Suprapubic skin (tissue), 4 donors: ENCODE measurements around the gene UTF1. TPM values are rescaled to one million over a fixed set of nuclear protein-coding genes. Genes with fewer than 3 reads are reported as not detected.

Experiments
- DNase-seq, 2 donors: peaks; one replicate each; pipeline ENCODE4 v3.0.0-alpha.2; 2019; ENCODE audit warnings: low spot score in 2 of 2
- H3K27ac ChIP-seq: fragments of 200-600 bp; sonication (generic); one replicate; pipeline ENCODE4 v1.5.1; 2019
- H3K27me3 ChIP-seq: fragments of 200-600 bp; sonication (generic); one replicate; pipeline ENCODE4 v1.5.1; 2019
- H3K36me3 ChIP-seq: fragments of 200-600 bp; sonication (generic); one replicate; pipeline ENCODE4 v1.5.1; 2019
- H3K4me1 ChIP-seq: fragments of 200-600 bp; sonication (generic); one replicate; pipeline ENCODE4 v1.5.1; 2019
- H3K4me3 ChIP-seq: fragments of 200-600 bp; sonication (generic); one replicate; pipeline ENCODE4 v1.5.1; 2019; ENCODE audit warnings: mild to moderate bottlenecking
- H3K9me3 ChIP-seq: fragments of 200-600 bp; sonication (generic); one replicate; pipeline ENCODE4 v1.5.1; 2019
- EP300 ChIP-seq: sonication (generic); formaldehyde crosslinking; IDR thresholded peaks from one replicate; pipeline ENCODE4 v1.6.1; 2017; ENCODE audit warnings: antibody characterized with exemption
- POLR2A ChIP-seq, 2 donors: fragments of 450-650 bp; IDR thresholded peaks; one replicate each; pipeline ENCODE4 v1.6.1; 2017; ENCODE audit warnings: antibody characterized with exemption in 2 of 2, mild to moderate bottlenecking in 2 of 2, moderate library complexity in 2 of 2
- POLR2AphosphoS5 ChIP-seq, 3 donors: sonication (generic); formaldehyde crosslinking; IDR thresholded peaks; one replicate each; pipeline ENCODE4 v1.6.1; 2017; ENCODE audit warnings: antibody characterized with exemption in 3 of 3
- WGBS: methylation state at CpG from one replicate; pipeline ENCODE4 v1.1.5; 2018; 5-methylcytosine and 5-hydroxymethylcytosine counted together
- total RNA-seq, 4 donors: library from RNA; depleted of rRNA; stranded (reverse); fragments of >200 nt; gene quantifications; one replicate each; pipeline ENCODE4 v1.1.0, GENCODE V29; 2016
- TF ChIP-seq, protein P1 (sequence below), 2 donors: fragments of 200-600 bp in 1 of 2; fragments of 450-650 bp in 1 of 2; sonication (generic) in 1 of 2; IDR thresholded peaks; one replicate each; pipeline ENCODE4 v1.5.1; 2016 to 2019; ENCODE audit warnings: antibody characterized with exemption in 2 of 2, mild to moderate bottlenecking in 1 of 2, moderate library complexity in 1 of 2

The UTF1 gene
- total RNA-seq, 4 donors from 2014 or later, result not detected

DNA sequence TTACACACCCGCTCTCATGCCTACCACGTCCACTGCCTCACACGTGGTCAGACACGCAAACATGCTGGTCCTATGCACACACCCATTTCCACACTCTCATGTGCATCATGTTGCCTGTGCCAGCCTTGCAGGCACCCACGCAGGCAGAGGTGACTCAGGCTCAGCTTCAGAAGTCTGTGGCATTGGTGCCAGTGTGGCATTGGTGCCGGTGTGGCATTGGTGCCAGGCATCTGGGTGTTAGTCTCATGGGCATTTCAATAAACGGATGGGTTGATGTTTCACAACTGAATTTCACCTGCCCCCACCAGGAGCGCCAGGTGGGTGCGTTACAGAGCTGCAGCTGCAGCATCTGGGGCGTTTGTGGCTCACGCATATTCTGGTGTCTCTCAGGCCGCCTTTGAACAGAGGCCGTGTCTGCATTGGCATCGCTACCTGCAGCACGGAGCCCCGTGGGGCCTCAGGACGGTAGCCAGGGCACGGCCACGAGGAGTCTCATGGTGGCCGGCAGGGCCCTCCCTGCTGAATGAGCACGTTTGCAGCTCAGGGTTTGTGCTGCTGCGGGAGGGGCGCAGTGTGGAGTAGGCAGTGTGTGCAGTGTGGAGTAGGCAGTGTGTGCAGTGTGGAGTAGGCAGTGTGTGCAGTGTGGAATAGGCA lies 45.3 kb upstream of the UTF1 start:
- H3K4me3 ChIP-seq, result no peak overlapping the region
- no peak overlapping the region for H3K27ac ChIP-seq
- TF ChIP-seq, protein P1, sequence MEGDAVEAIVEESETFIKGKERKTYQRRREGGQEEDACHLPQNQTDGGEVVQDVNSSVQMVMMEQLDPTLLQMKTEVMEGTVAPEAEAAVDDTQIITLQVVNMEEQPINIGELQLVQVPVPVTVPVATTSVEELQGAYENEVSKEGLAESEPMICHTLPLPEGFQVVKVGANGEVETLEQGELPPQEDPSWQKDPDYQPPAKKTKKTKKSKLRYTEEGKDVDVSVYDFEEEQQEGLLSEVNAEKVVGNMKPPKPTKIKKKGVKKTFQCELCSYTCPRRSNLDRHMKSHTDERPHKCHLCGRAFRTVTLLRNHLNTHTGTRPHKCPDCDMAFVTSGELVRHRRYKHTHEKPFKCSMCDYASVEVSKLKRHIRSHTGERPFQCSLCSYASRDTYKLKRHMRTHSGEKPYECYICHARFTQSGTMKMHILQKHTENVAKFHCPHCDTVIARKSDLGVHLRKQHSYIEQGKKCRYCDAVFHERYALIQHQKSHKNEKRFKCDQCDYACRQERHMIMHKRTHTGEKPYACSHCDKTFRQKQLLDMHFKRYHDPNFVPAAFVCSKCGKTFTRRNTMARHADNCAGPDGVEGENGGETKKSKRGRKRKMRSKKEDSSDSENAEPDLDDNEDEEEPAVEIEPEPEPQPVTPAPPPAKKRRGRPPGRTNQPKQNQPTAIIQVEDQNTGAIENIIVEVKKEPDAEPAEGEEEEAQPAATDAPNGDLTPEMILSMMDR (IDR thresholded peaks at IDR 0.05), result no peak
- TF ChIP-seq EP300 (no peak), POLR2A (IDR thresholded peaks at IDR 0.05) (no peak), POLR2AphosphoS5 (IDR thresholded peaks at IDR 0.05) (no peak)
- no peaks in the 10 kb centered on the region for H3K36me3 ChIP-seq
- no peaks in the 10 kb centered on the region for H3K4me1 ChIP-seq
- 85% methylated on average over 20 of the region's 23 CpGs for WGBS
- peaks cover 55% of the 10 kb centered on the region for H3K27me3 ChIP-seq
- DNase-seq, result no peak
- no peaks in the 10 kb centered on the region for H3K9me3 ChIP-seq

DNA sequence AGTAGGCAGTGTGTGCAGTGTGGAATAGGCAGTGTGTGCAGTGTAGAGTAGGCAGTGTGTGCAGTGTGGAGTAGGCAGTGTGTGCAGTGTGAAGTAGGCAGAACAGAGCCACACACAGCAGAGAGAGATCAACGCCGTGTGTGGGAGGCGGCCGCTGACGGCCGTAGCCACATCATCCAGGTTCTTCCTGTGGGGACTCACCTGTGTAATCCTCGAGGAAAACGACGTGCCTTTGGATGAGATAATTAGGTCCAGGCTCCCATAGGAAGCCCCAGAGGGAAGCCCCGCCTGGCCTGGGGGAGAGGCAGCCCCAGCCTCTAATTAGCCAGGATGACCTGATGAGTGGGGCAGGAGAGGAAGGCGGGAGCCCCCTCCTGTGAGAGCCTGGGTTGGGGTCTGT lies 44.6 kb upstream of the UTF1 start:
- Histone ChIP-seq H3K36me3 (no peaks in the 10 kb centered on the region), H3K4me1 (no peaks in the 10 kb centered on the region), H3K9me3 (no peaks in the 10 kb centered on the region), H3K4me3 (no peak overlapping the region), H3K27me3 (peaks cover 58% of the 10 kb centered on the region), H3K27ac (no peak overlapping the region)
- 54% methylated on average over 10 of the region's 11 CpGs for WGBS
- no peak for TF ChIP-seq POLR2AphosphoS5 (IDR thresholded peaks at IDR 0.05)
- TF ChIP-seq EP300, result no peak
- TF ChIP-seq, protein P1 (IDR thresholded peaks at IDR 0.05), result no peak
- TF ChIP-seq POLR2A (IDR thresholded peaks at IDR 0.05), result no peak
- DNase-seq, result no peak

DNA sequence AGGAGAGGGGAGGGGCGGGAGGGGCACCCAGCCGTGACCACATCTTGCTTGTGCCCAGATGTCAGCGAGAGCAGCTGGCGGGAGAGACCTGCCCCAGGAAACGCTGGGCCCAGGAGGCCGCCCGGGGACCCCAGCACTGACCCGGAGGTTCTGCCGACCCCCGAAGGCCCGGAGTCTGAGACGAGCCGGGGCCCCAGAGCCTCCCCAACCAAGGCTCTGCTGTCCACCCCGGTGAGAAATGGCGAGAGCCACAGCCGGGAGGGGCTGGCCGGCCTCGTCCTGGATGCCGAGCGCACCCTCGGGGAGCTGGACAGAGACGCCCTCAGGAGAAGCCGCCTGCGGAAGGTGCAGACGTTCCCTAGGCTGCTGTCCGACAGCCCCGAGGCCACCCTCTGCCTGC lies 44.1 kb upstream of the UTF1 start:
- DNase-seq, result no peak
- Histone ChIP-seq H3K4me1 (no peaks in the 10 kb centered on the region), H3K9me3 (no peaks in the 10 kb centered on the region), H3K27ac (no peak overlapping the region), H3K4me3 (no peak overlapping the region), H3K27me3 (peaks cover 58% of the 10 kb centered on the region), H3K36me3 (no peaks in the 10 kb centered on the region)
- TF ChIP-seq, protein P1 (IDR thresholded peaks at IDR 0.05), result no peak
- TF ChIP-seq POLR2AphosphoS5 (IDR thresholded peaks at IDR 0.05) (no peak), POLR2A (IDR thresholded peaks at IDR 0.05) (no peak), EP300 (no peak)
- WGBS, result 73% methylated on average over 9 of the region's 27 CpGs

DNA sequence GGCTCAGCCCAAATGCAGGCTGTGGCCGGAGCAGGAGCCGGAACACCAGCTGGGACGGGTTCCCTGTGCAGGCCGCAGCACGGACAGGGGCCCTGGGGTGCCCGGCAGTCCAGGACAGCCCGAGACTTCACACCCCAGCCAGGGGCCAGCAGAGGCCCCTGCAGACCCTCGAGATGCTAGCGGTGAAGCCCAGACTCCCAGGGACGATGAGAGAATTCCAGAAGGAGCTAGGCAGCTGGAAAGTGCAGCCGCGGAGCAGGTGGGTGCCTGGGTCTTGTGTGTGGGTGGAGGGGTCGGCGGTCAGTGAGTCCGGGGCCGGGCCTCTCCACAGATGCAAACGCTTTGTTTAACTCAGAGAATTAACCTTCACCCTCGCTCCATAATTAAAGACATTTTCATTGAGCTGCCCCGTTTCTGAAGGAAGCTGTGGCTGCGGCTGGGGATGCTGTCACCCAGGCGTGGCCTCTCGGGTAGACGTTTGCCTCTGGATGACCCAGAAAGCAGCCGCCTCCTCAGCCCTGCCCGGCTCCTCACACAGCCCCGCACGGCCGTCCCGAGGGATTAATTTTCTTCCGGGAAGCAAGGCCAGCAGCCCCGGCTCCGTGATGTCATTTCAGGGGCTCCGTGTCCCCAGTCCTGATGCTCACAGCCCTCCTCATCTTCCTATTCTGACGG lies 43.5 kb upstream of the UTF1 start:
- Histone ChIP-seq H3K27ac (no peak overlapping the region), H3K36me3 (no peaks in the 10 kb centered on the region), H3K27me3 (peaks cover 57% of the 10 kb centered on the region), H3K4me1 (no peaks in the 10 kb centered on the region), H3K9me3 (no peaks in the 10 kb centered on the region), H3K4me3 (no peak overlapping the region)
- TF ChIP-seq POLR2A (IDR thresholded peaks at IDR 0.05) (no peak), EP300 (no peak), POLR2AphosphoS5 (IDR thresholded peaks at IDR 0.05) (no peak)
- TF ChIP-seq, protein P1 (IDR thresholded peaks at IDR 0.05), result no peak
- no peak for DNase-seq
- 54% methylated on average over 17 of the region's 34 CpGs for WGBS

DNA sequence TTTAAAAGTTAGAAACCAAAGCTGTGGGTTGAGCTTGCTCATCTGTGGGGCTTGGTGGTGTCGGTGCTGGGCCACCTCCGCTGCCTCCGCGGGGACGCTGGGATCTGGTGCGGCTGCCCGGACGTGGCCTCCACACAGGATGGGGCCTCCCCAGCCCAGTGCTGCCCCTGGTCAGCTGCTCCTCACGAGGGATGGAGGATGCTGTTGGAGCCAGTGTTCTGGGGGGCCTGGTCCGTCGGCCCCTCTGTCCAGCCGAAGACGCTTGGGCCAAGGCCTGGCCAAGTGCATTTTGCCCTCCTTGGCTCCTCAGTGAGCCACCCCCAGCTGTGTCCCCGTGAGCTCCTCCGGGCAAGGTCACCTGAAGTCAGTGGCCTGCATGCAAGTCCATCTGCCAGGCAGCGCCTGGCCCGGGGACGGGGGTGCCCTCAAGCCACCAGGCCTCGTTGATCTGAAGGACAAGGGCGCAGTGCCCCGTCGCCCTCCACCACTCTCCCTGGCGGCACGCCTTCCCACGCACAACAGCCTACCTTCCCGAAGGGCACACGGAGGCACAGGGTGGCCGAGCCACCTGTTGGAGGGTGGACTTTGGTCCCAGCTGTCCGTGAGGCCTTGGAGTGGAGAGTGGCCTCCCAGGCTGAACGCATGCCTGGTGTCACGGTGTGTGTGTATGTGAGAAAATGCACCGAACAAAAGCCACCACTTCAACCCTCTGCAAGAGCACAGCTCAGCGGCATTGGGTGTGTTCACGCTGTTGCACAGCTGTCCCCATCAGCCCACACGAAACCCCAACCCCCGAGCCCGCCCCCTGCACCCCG lies 42.7 kb upstream of the UTF1 start:
- no peak for DNase-seq
- no peak for TF ChIP-seq POLR2A (IDR thresholded peaks at IDR 0.05)
- no peak for TF ChIP-seq EP300
- TF ChIP-seq POLR2AphosphoS5 (IDR thresholded peaks at IDR 0.05), result no peak
- TF ChIP-seq, protein P1 (IDR thresholded peaks at IDR 0.05), result no peak
- H3K36me3 ChIP-seq, result no peaks in the 10 kb centered on the region
- no peaks in the 10 kb centered on the region for H3K4me1 ChIP-seq
- H3K27ac ChIP-seq, result no peak overlapping the region
- H3K27me3 ChIP-seq, result peaks cover 55% of the 10 kb centered on the region
- H3K4me3 ChIP-seq, result no peak overlapping the region
- no peaks in the 10 kb centered on the region for H3K9me3 ChIP-seq
- 86% methylated on average over 21 of the region's 38 CpGs for WGBS
